ENCODE results near the gene MTHFD1L.

GRCh38 chr6:151143337-151143736 is 277.8 kb downstream of the MTHFD1L start:
- TF ChIP-seq, protein P1, sequence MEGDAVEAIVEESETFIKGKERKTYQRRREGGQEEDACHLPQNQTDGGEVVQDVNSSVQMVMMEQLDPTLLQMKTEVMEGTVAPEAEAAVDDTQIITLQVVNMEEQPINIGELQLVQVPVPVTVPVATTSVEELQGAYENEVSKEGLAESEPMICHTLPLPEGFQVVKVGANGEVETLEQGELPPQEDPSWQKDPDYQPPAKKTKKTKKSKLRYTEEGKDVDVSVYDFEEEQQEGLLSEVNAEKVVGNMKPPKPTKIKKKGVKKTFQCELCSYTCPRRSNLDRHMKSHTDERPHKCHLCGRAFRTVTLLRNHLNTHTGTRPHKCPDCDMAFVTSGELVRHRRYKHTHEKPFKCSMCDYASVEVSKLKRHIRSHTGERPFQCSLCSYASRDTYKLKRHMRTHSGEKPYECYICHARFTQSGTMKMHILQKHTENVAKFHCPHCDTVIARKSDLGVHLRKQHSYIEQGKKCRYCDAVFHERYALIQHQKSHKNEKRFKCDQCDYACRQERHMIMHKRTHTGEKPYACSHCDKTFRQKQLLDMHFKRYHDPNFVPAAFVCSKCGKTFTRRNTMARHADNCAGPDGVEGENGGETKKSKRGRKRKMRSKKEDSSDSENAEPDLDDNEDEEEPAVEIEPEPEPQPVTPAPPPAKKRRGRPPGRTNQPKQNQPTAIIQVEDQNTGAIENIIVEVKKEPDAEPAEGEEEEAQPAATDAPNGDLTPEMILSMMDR (IDR thresholded peaks at IDR 0.05): no peak
- TF ChIP-seq POLR2A (IDR thresholded peaks at IDR 0.05): no peak
- TF ChIP-seq POLR2AphosphoS5 (IDR thresholded peaks at IDR 0.05): no peak
